Activated naive CD4-positive, alpha-beta T cell treated with anti-CD3 and anti-CD28 coated beads for 36 hours (primary cell): Measurements from ENCODE around the gene DENND6A. TPM values are rescaled to one million over a fixed set of nuclear protein-coding genes. Genes with fewer than 3 reads are reported as not detected.
"Not testable (repeated sequence)": the region's sequence is repeated elsewhere in the genome, so short reads cannot be mapped to it uniquely, and the experiment has no call there.

Source experiments
- CTCF ChIA-PET: fragments of 350-600 bp; sonication (Branson Sonifier 250); formaldehyde crosslinking; loops from one replicate; lab custom pipeline; 2021; ENCODE audit warnings: antibody characterized with exemption; lab: Charles Lee
- DNase-seq: peaks from one replicate; pipeline ENCODE4 v3.0.0-alpha.2; 2020
- H3K27ac Mint-ChIP-seq: one replicate; pipeline ENCODE4 v1.8.0; 2021; ENCODE audit warnings: mild to moderate bottlenecking, mixed read lengths
- H3K27me3 Mint-ChIP-seq: one replicate; pipeline ENCODE4 v1.8.0; 2021; ENCODE audit warnings: low read depth, mixed read lengths
- H3K36me3 Mint-ChIP-seq: one replicate; pipeline ENCODE4 v1.8.0; 2021; ENCODE audit warnings: low read depth, mixed read lengths
- H3K4me1 Mint-ChIP-seq: one replicate; pipeline ENCODE4 v1.8.0; 2021; ENCODE audit warnings: low read depth, mixed read lengths
- H3K4me3 Mint-ChIP-seq: one replicate; pipeline ENCODE4 v1.8.0; 2021; ENCODE audit warnings: mild to moderate bottlenecking, moderate library complexity, mixed read lengths
- H3K9me3 Mint-ChIP-seq: one replicate; pipeline ENCODE4 v1.8.0; 2021; ENCODE audit warnings: mixed read lengths
- intact Hi-C: fragments of 100-400 bp; cut with micrococcal nuclease; formaldehyde crosslinking; loops from one replicate; pipeline ENCODE4 v1.15.1; 2023
- total RNA-seq, 2 experiments: library from RNA; stranded (reverse); gene quantifications; one replicate each; pipeline ENCODE4 v1.2.3, GENCODE V29; 2021

Gene DENND6A
- total RNA-seq, 2 experiments from 2014 or later = 12.3 to 12.4 TPM

GRCh38 chr3:57659004-57659673, 33.7 kb downstream of the DENND6A start:
- H3K27ac Mint-ChIP-seq = no peak overlapping the region
- DNase-seq = no peak
- H3K36me3 Mint-ChIP-seq = peaks cover 15% of the 10 kb centered on the region
- H3K9me3 Mint-ChIP-seq = no peaks in the 10 kb centered on the region
- H3K4me1 Mint-ChIP-seq = peaks cover 2% of the 10 kb centered on the region
- H3K27me3 Mint-ChIP-seq = no peaks in the 10 kb centered on the region
- no peak overlapping the region for H3K4me3 Mint-ChIP-seq
- CTCF ChIA-PET = interaction anchor here (0.6 kb wide), 1 partner anchor 209 kb away, joined by 3 read pairs; no protein-coding TSS in a partner anchor
- intact Hi-C loops = no loop called here

GRCh38 chr3:57658536-57658935, 34.3 kb downstream of the DENND6A start:
- CTCF ChIA-PET = no interaction called here
- no peak overlapping the region for H3K4me3 Mint-ChIP-seq

GRCh38 chr3:57655727-57656126, 37.1 kb downstream of the DENND6A start:
- Mint-ChIP-seq H3K9me3 (no peaks in the 10 kb centered on the region), H3K36me3 (peaks cover 33% of the 10 kb centered on the region), H3K27me3 (no peaks in the 10 kb centered on the region), H3K4me3 (no peak overlapping the region), H3K4me1 (peaks cover 2% of the 10 kb centered on the region), H3K27ac (no peak overlapping the region)
- CTCF ChIA-PET = no interaction called here
- intact Hi-C loops = no loop called here
- DNase-seq = no peak

More at GRCh38 chr3:57658536-57658935, 34.3 kb downstream of the DENND6A start:
- DNase-seq = no peak
- H3K27me3 Mint-ChIP-seq = no peaks in the 10 kb centered on the region
- peaks cover 2% of the 10 kb centered on the region for H3K4me1 Mint-ChIP-seq
- H3K9me3 Mint-ChIP-seq = no peaks in the 10 kb centered on the region
- no peak overlapping the region for H3K27ac Mint-ChIP-seq
- intact Hi-C loops = no loop called here
- peaks cover 15% of the 10 kb centered on the region for H3K36me3 Mint-ChIP-seq

GRCh38 chr3:57654267-57654666, 38.6 kb downstream of the DENND6A start:
- CTCF ChIA-PET = no interaction called here
- peaks cover 40% of the 10 kb centered on the region for H3K36me3 Mint-ChIP-seq
- H3K27me3 Mint-ChIP-seq = no peaks in the 10 kb centered on the region
- peaks cover 2% of the 10 kb centered on the region for H3K4me1 Mint-ChIP-seq
- H3K9me3 Mint-ChIP-seq = peaks cover 5% of the 10 kb centered on the region
- H3K27ac Mint-ChIP-seq = no peak overlapping the region
- H3K4me3 Mint-ChIP-seq = no peak overlapping the region
- DNase-seq = no peak
- intact Hi-C loops = no loop called here

DNA sequence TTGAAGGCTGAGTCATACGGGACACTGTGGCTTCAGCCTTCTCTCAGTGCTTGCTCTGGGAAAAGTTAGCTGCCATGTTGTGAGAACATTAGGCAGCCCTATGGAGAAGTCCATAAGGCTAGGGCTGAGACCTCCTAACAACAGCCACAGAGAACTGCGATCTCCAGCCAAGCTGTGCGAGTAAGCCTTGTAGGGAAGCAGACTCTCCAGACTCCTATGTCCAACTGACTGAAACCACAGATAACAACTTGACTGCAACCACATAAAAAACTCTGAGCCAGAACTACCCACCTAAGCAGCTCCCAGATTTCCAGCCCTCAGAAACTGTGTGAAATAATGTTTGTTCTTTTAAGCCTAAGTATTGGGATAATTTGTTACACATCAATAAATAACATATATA, 40.7 kb downstream of the DENND6A start:
- H3K36me3 Mint-ChIP-seq = peaks cover 55% of the 10 kb centered on the region
- H3K9me3 Mint-ChIP-seq = peaks cover 15% of the 10 kb centered on the region
- H3K27me3 Mint-ChIP-seq = no peaks in the 10 kb centered on the region
- no peak overlapping the region for H3K27ac Mint-ChIP-seq
- peaks cover 14% of the 10 kb centered on the region for H3K4me1 Mint-ChIP-seq
- CTCF ChIA-PET = interaction anchor here (0.6 kb wide), 1 partner anchor 110 kb away, joined by 3 read pairs; no protein-coding TSS in a partner anchor
- intact Hi-C loops = no loop called here
- DNase-seq = no peak
- no peak overlapping the region for H3K4me3 Mint-ChIP-seq

- H3K27me3 Mint-ChIP-seq = no peaks in the 10 kb centered on the region
- no peak overlapping the region for H3K4me3 Mint-ChIP-seq
- peaks cover 48% of the 10 kb centered on the region for H3K36me3 Mint-ChIP-seq
- intact Hi-C loops = loop anchor here (2.0 kb wide), 2 partner anchors 179 to 205 kb away; no protein-coding TSS in a partner anchor
- no peak for DNase-seq
- peak overlapping the region; percentile 37 for H3K27ac Mint-ChIP-seq
- peaks cover 15% of the 10 kb centered on the region for H3K9me3 Mint-ChIP-seq
- CTCF ChIA-PET = interaction anchor here (1.1 kb wide), 1 partner anchor 12 kb away, joined by 4 read pairs; no protein-coding TSS in a partner anchor
- peaks cover 15% of the 10 kb centered on the region for H3K4me1 Mint-ChIP-seq
Observed at GRCh38 chr3:57647292-57647940, 45.5 kb downstream of the DENND6A start.

- H3K27me3 Mint-ChIP-seq = no peaks in the 10 kb centered on the region
- intact Hi-C loops = loop anchor here (2.0 kb wide), 2 partner anchors 180 to 206 kb away; no protein-coding TSS in a partner anchor
Observed at GRCh38 chr3:57646723-57647122, 46.2 kb downstream of the DENND6A start.

DNA sequence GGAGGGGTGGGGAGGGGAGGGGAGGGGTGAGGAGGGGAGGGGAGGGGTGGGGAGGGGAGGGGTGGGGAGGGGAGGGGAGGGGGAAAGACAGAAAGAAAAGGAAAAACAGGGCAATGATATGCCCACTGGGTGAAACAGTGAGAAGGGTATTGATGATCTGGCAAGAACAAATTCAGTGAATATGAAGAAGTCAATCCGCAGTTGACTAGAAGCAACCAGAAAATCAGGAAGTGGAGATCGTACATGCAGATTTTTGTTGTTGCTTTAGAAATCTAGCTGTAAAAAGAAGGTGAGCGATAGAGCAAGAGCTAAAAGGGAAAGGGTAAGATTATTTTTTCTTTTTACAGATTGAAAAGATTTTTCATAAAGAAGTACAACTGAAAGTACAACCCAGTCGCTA, 48.1 kb downstream of the DENND6A start:
- Mint-ChIP-seq H3K9me3 (peaks cover 12% of the 10 kb centered on the region), H3K27me3 (no peaks in the 10 kb centered on the region), H3K27ac (no peak overlapping the region), H3K4me1 (peaks cover 15% of the 10 kb centered on the region), H3K36me3 (peaks cover 39% of the 10 kb centered on the region), H3K4me3 (no peak overlapping the region)
- intact Hi-C loops = no loop called here
- CTCF ChIA-PET = no interaction called here
- DNase-seq = no peak

More at GRCh38 chr3:57646723-57647122, 46.2 kb downstream of the DENND6A start:
- Mint-ChIP-seq H3K36me3 (peaks cover 47% of the 10 kb centered on the region), H3K27ac (peak overlapping the region; percentile 22), H3K4me3 (no peak overlapping the region), H3K4me1 (peaks cover 15% of the 10 kb centered on the region), H3K9me3 (peaks cover 15% of the 10 kb centered on the region)
- CTCF ChIA-PET = interaction anchor here (1.1 kb wide), 1 partner anchor 11 kb away, joined by 4 read pairs; no protein-coding TSS in a partner anchor
- DNase-seq = no peak

- Mint-ChIP-seq H3K27ac (no peak overlapping the region), H3K4me3 (no peak overlapping the region), H3K36me3 (peaks cover 26% of the 10 kb centered on the region), H3K9me3 (no peaks in the 10 kb centered on the region), H3K27me3 (no peaks in the 10 kb centered on the region), H3K4me1 (no peaks in the 10 kb centered on the region)
- CTCF ChIA-PET = interaction anchor here (0.7 kb wide), 1 partner anchor 206 kb away, joined by 4 read pairs; no protein-coding TSS in a partner anchor
- intact Hi-C loops = no loop called here
- DNase-seq = no peak
Observed at GRCh38 chr3:57637391-57637790, 55.5 kb downstream of the DENND6A start.

DNA sequence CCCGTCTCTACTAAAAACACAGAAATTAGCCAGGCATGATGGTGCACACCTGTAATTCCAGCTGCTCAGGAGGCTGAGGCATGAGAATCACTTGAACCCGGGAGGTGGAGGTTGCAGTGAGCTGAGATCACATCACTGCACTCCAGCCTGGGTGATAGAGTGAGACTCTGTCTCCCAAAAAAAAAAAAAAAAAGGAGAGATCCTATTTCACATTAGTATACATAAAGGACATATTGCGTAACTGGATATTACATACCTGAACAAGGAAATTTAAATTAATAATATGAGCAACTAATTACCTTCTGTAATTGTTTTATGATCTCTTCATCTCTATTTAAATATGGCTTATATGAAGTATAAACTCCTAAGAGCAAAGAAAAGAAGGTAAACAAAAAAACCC, 58.6 kb downstream of the DENND6A start:
- H3K27me3 Mint-ChIP-seq, CTCF ChIA-PET, DNase-seq, H3K9me3 Mint-ChIP-seq, intact Hi-C loops, H3K4me1 Mint-ChIP-seq, H3K4me3 Mint-ChIP-seq, H3K27ac Mint-ChIP-seq: not testable (repeated sequence)
- peaks cover 20% of the 10 kb centered on the region for H3K36me3 Mint-ChIP-seq

- no peak overlapping the region for H3K4me3 Mint-ChIP-seq
- no peak for DNase-seq
- no peaks in the 10 kb centered on the region for H3K9me3 Mint-ChIP-seq
- intact Hi-C loops = no loop called here
- H3K36me3 Mint-ChIP-seq = peaks cover 26% of the 10 kb centered on the region
- CTCF ChIA-PET = no interaction called here
- no peak overlapping the region for H3K27ac Mint-ChIP-seq
- no peaks in the 10 kb centered on the region for H3K4me1 Mint-ChIP-seq
- no peaks in the 10 kb centered on the region for H3K27me3 Mint-ChIP-seq
Observed at GRCh38 chr3:57627976-57628375, 64.9 kb downstream of the DENND6A start.

GRCh38 chr3:57624801-57625200, 68.1 kb downstream of the DENND6A start:
- DNase-seq = no peak
- CTCF ChIA-PET = no interaction called here
- H3K4me3 Mint-ChIP-seq = no peak overlapping the region
- H3K9me3 Mint-ChIP-seq = no peaks in the 10 kb centered on the region
- intact Hi-C loops = no loop called here
- H3K27ac Mint-ChIP-seq = no peak overlapping the region
- no peaks in the 10 kb centered on the region for H3K27me3 Mint-ChIP-seq
- H3K36me3 Mint-ChIP-seq = peaks cover 27% of the 10 kb centered on the region
- no peaks in the 10 kb centered on the region for H3K4me1 Mint-ChIP-seq
